ENCODE data around the gene EDEM1. TPM values are rescaled to one million over a fixed set of nuclear protein-coding genes. Genes with fewer than 3 reads are reported as not detected.

EDEM1 gene
- 36.0 and 42.5 TPM in 2 replicates for polyA plus RNA-seq (2011; rRNA removed)
- polyA minus RNA-seq (2011; rRNA and poly(A)+ RNA removed) = 47.1 and 50.6 TPM in 2 replicates

- ChIA-PET CTCF (interaction anchor here (0.7 to 1.4 kb wide), 3 partner anchors 9 to 130 kb away, joined by 3 to 5 read pairs (median 3); partner anchors contain the start of gene ARL8B), POLR2A (interaction anchor here (0.7 to 1.9 kb wide), 3 partner anchors 9 to 65 kb away, joined by 3 to 5 read pairs (median 3); no protein-coding TSS in a partner anchor)
- peak within 1 kb of the TSS; percentile 88 for H3K4me3 ChIP-seq (ENCODE audit: low read depth, low read length)
- no peaks in the 10 kb centered on the region for H3K9me3 ChIP-seq (ENCODE audit: control insufficient read depth, insufficient read depth, low read length)
- TF ChIP-seq, protein P1, sequence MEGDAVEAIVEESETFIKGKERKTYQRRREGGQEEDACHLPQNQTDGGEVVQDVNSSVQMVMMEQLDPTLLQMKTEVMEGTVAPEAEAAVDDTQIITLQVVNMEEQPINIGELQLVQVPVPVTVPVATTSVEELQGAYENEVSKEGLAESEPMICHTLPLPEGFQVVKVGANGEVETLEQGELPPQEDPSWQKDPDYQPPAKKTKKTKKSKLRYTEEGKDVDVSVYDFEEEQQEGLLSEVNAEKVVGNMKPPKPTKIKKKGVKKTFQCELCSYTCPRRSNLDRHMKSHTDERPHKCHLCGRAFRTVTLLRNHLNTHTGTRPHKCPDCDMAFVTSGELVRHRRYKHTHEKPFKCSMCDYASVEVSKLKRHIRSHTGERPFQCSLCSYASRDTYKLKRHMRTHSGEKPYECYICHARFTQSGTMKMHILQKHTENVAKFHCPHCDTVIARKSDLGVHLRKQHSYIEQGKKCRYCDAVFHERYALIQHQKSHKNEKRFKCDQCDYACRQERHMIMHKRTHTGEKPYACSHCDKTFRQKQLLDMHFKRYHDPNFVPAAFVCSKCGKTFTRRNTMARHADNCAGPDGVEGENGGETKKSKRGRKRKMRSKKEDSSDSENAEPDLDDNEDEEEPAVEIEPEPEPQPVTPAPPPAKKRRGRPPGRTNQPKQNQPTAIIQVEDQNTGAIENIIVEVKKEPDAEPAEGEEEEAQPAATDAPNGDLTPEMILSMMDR (IDR thresholded peaks at IDR 0.05; ENCODE audit: low read depth, low read length) = no peak
- DNase-seq (ENCODE audit: low read depth, low spot score) = peak; percentile 80
- peak within 1 kb of the TSS; percentile 80 for H3K27ac ChIP-seq (ENCODE audit: low read depth, low read length)
- H3K27me3 ChIP-seq (ENCODE audit: control insufficient read depth, insufficient read depth, low read length) = no peaks in the 10 kb centered on the region
These were observed at the start of gene EDEM1 for GRCh38 chr3:5187156-5187919. TSS of gene EDEM1 (plus strand) at chr3:5187707. CDS start at chr3:5187806, 99 bp downstream.

- H3K27me3 ChIP-seq (ENCODE audit: control insufficient read depth, insufficient read depth, low read length) = no peaks in the 10 kb centered on the region
- TF ChIP-seq, protein P1 (IDR thresholded peaks at IDR 0.05; ENCODE audit: low read depth, low read length) = no peak
- H3K9me3 ChIP-seq (ENCODE audit: control insufficient read depth, insufficient read depth, low read length) = peaks cover 3% of the 10 kb centered on the region; the same call in 1 of the 2 replicates
- ChIA-PET CTCF (interaction anchor here (0.8 to 2.1 kb wide), 5 partner anchors 12 to 427 kb away, joined by 3 to 8 read pairs (median 4); no protein-coding TSS in a partner anchor), POLR2A (interaction anchor here (0.6 to 1.6 kb wide), 3 partner anchors 13 to 70 kb away, joined by 4 read pairs; partner anchors contain the start of gene ARL8B)
- no peak for DNase-seq (ENCODE audit: low read depth, low spot score)
- H3K27ac ChIP-seq (ENCODE audit: low read depth, low read length) = no peak overlapping the region
- no peak overlapping the region for H3K4me3 ChIP-seq (ENCODE audit: low read depth, low read length)
These were observed 49.1 kb upstream of the EDEM1 start for GRCh38 chr3:5138214-5138981.

GRCh38 chr3:5140230-5140621, 47.3 kb upstream of the EDEM1 start:
- TF ChIP-seq, protein P1 (IDR thresholded peaks at IDR 0.05; ENCODE audit: low read depth, low read length) = no peak

GRCh38 chr3:5140839-5141238, 46.7 kb upstream of the EDEM1 start:
- Histone ChIP-seq H3K27me3 (ENCODE audit: control insufficient read depth, insufficient read depth, low read length) (no peaks in the 10 kb centered on the region), H3K9me3 (ENCODE audit: control insufficient read depth, insufficient read depth, low read length) (peaks cover 5% of the 10 kb centered on the region; the same call in 1 of the 2 replicates), H3K4me3 (ENCODE audit: low read depth, low read length) (no peak overlapping the region), H3K27ac (ENCODE audit: low read depth, low read length) (no peak overlapping the region)
- DNase-seq (ENCODE audit: low read depth, low spot score) = no peak
- CTCF ChIA-PET = no interaction called here
- TF ChIP-seq, protein P1 (IDR thresholded peaks at IDR 0.05; ENCODE audit: low read depth, low read length) = no peak
- POLR2A ChIA-PET = no interaction called here

More at GRCh38 chr3:5140230-5140621, 47.3 kb upstream of the EDEM1 start:
- no peaks in the 10 kb centered on the region for H3K27me3 ChIP-seq (ENCODE audit: control insufficient read depth, insufficient read depth, low read length)
- no peak for DNase-seq (ENCODE audit: low read depth, low spot score)
- H3K4me3 ChIP-seq (ENCODE audit: low read depth, low read length) = no peak overlapping the region
- CTCF ChIA-PET = interaction anchor here (1.1 kb wide), 1 partner anchor 429 kb away, joined by 3 read pairs; no protein-coding TSS in a partner anchor
- H3K27ac ChIP-seq (ENCODE audit: low read depth, low read length) = no peak overlapping the region
- POLR2A ChIA-PET = no interaction called here
- H3K9me3 ChIP-seq (ENCODE audit: control insufficient read depth, insufficient read depth, low read length) = peaks cover 5% of the 10 kb centered on the region; the same call in 1 of the 2 replicates

Measured in AG04450 (cell line).